Trophoblast cell (in vitro differentiated cells and primary cell): ENCODE measurements around the gene ROBO1.

Source experiments
- DNase-seq, 2 donors: peaks; one replicate each; pipeline ENCODE4 v3.0.0-alpha.2; 2016
- H2AFZ ChIP-seq: 2 replicates; pipeline ENCODE4 v1.6.1; 2013; ENCODE audit warnings: low read length, moderate library complexity, mild to moderate bottlenecking; ENCODE audit not compliant: insufficient read depth, poor library complexity
- H2AK5ac ChIP-seq: 2 replicates; pipeline ENCODE4 v1.6.1; 2013; ENCODE audit warnings: mild to moderate bottlenecking, low read length
- H2BK120ac ChIP-seq: 2 replicates; pipeline ENCODE4 v1.6.1; 2013; ENCODE audit warnings: low read length, mild to moderate bottlenecking, moderate library complexity; ENCODE audit not compliant: insufficient read depth, poor library complexity
- H2BK12ac ChIP-seq: 2 replicates; pipeline ENCODE4 v1.6.1; 2013; ENCODE audit warnings: mild to moderate bottlenecking, low read length, moderate library complexity
- H2BK5ac ChIP-seq: 2 replicates; pipeline ENCODE4 v1.6.1; 2013; ENCODE audit warnings: low read length, low read depth, moderate library complexity, mild to moderate bottlenecking; ENCODE audit not compliant: poor library complexity
- H3K14ac ChIP-seq: 2 replicates; pipeline ENCODE4 v1.6.1; 2013; ENCODE audit warnings: mild to moderate bottlenecking, low read length
- H3K18ac ChIP-seq: 2 replicates; pipeline ENCODE4 v1.6.1; 2013; ENCODE audit warnings: mild to moderate bottlenecking, low read length
- H3K23ac ChIP-seq: 2 replicates; pipeline ENCODE4 v1.6.1; 2013; ENCODE audit warnings: low read length
- H3K27ac ChIP-seq: 2 replicates; pipeline ENCODE4 v1.5.1; 2013; ENCODE audit warnings: low read depth, mild to moderate bottlenecking, inconsistent platforms, low read length, moderate library complexity
- H3K27me3 ChIP-seq: 2 replicates; pipeline ENCODE4 v1.6.1; 2013; ENCODE audit warnings: inconsistent platforms, mild to moderate bottlenecking, low read length, moderate library complexity; ENCODE audit not compliant: insufficient read depth
- H3K36me3 ChIP-seq, 2 experiments: 1 replicate in 1 of 2; 2 replicates in 1 of 2; pipeline ENCODE4 v1.6.1; 2013; ENCODE audit warnings: low read length in 2 of 2, mild to moderate bottlenecking in 2 of 2, moderate library complexity in 1 of 2; ENCODE audit not compliant: insufficient read depth in 2 of 2, control insufficient read depth in 1 of 2
- H3K4ac ChIP-seq: 2 replicates; pipeline ENCODE4 v1.6.1; 2013; ENCODE audit warnings: low read depth, mild to moderate bottlenecking, low read length, moderate library complexity
- H3K4me1 ChIP-seq, 2 experiments: 1 replicate in 1 of 2; 2 replicates in 1 of 2; pipeline ENCODE4 v1.6.1; 2013; ENCODE audit warnings: low read length in 2 of 2, mild to moderate bottlenecking in 2 of 2, moderate library complexity in 1 of 2; ENCODE audit not compliant: insufficient read depth in 2 of 2, control insufficient read depth in 1 of 2
- H3K4me2 ChIP-seq: 2 replicates; pipeline ENCODE4 v1.6.1; 2013; ENCODE audit warnings: inconsistent platforms, mild to moderate bottlenecking, low read length, moderate library complexity
- H3K4me3 ChIP-seq: 2 replicates; pipeline ENCODE4 v1.5.1; 2013; ENCODE audit warnings: mild to moderate bottlenecking, low read depth, low read length, inconsistent platforms
- H3K79me1 ChIP-seq: one replicate; pipeline ENCODE4 v1.6.1; 2013; ENCODE audit warnings: low read length
- H3K79me2 ChIP-seq: 2 replicates; pipeline ENCODE4 v1.6.1; 2013; ENCODE audit warnings: low read length, mild to moderate bottlenecking; ENCODE audit not compliant: control insufficient read depth, insufficient read depth, poor library complexity
- H3K9ac ChIP-seq: 2 replicates; pipeline ENCODE4 v1.6.1; 2013; ENCODE audit warnings: mild to moderate bottlenecking, low read length
- H3K9me3 ChIP-seq: 2 replicates; pipeline ENCODE4 v1.6.1; 2013; ENCODE audit warnings: low read depth, mild to moderate bottlenecking, control low read depth, inconsistent platforms, low read length; ENCODE audit not compliant: insufficient read depth
- H4K12ac ChIP-seq: 2 replicates; pipeline ENCODE4 v1.6.1; 2013; ENCODE audit warnings: low read depth, mild to moderate bottlenecking, low read length, moderate library complexity
- H4K8ac ChIP-seq: 2 replicates; pipeline ENCODE4 v1.6.1; 2013; ENCODE audit warnings: low read depth, mild to moderate bottlenecking, low read length, moderate library complexity
- H4K91ac ChIP-seq: one replicate; pipeline ENCODE4 v1.6.1; 2013; ENCODE audit warnings: low read depth, mild to moderate bottlenecking, low read length, moderate library complexity
- WGBS: extraction: QIAGEN DNeasy Blood & Tissue Kit; methylation state at CpG from one replicate; pipeline ENCODE4 v1.1.7; 2013; ENCODE audit warnings: missing lambda C conversion rate; ENCODE audit not compliant: insufficient read length, insufficient coverage; ENCODE audit errors: extremely low coverage; 5-methylcytosine and 5-hydroxymethylcytosine counted together

Gene ROBO1

GRCh38 chr3:78834910-78835309 is 932.9 kb downstream of the ROBO1 start:
- no CpG with 5 or more reads among the region's 3 CpGs for WGBS
- no peaks in the 10 kb centered on the region for H3K36me3 ChIP-seq

DNA sequence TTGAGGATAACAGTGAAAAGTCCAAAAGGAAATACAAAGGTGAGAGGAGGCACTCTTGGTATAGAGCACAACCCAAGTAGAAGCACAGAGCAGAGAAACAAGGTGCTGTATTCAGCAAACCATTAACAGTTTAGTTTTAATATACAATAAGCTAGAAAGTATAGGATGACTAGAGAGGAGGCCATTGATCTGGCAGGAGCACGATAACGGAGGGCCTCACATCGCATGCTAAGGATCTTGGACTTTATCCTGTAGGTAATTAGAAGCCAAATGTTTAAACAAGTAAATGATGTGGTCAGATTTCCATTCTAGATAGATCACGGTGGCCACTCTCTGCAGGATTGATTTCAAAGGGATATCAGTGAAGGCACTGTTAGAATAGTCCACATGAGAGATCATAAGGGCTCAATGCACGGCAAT is 935.0 kb downstream of the ROBO1 start:
- Histone ChIP-seq H3K4me1 (no peaks in the 10 kb centered on the region), H2BK120ac (no peak overlapping the region), H3K27ac (no peak overlapping the region), H3K79me2 (no peaks in the 10 kb centered on the region), H4K91ac (no peak overlapping the region), H2BK12ac (no peak overlapping the region), H3K36me3 (no peaks in the 10 kb centered on the region), H3K9me3 (no peaks in the 10 kb centered on the region), H3K79me1 (no peaks in the 10 kb centered on the region), H3K14ac (no peak overlapping the region), H3K9ac (no peak overlapping the region), H2AFZ (no peak overlapping the region), H3K4me3 (no peak overlapping the region), H4K8ac (no peak overlapping the region), H3K18ac (no peak overlapping the region), H2AK5ac (no peak overlapping the region), H4K12ac (no peak overlapping the region), H3K23ac (no peak overlapping the region), H3K27me3 (no peaks in the 10 kb centered on the region), H2BK5ac (no peak overlapping the region), H3K4me2 (no peak overlapping the region), H3K4ac (no peak overlapping the region)
- DNase-seq, result no peak
- WGBS, result no CpG with 5 or more reads among the region's 5 CpGs

More at GRCh38 chr3:78834910-78835309, 932.9 kb downstream of the ROBO1 start:
- no peaks in the 10 kb centered on the region for H3K27me3 ChIP-seq
- H3K4ac ChIP-seq, result no peak overlapping the region
- no peaks in the 10 kb centered on the region for H3K4me1 ChIP-seq
- no peak overlapping the region for H2BK120ac ChIP-seq
- H3K4me3 ChIP-seq, result no peak overlapping the region
- no peak overlapping the region for H3K18ac ChIP-seq
- no peak overlapping the region for H2BK5ac ChIP-seq
- no peak overlapping the region for H3K27ac ChIP-seq
- no peak overlapping the region for H3K9ac ChIP-seq
- no peak overlapping the region for H4K8ac ChIP-seq
- H4K12ac ChIP-seq, result no peak overlapping the region
- H2BK12ac ChIP-seq, result no peak overlapping the region
- DNase-seq, result no peak
- H2AFZ ChIP-seq, result no peak overlapping the region
- H3K23ac ChIP-seq, result no peak overlapping the region
- H3K79me1 ChIP-seq, result no peaks in the 10 kb centered on the region
- H3K79me2 ChIP-seq, result no peaks in the 10 kb centered on the region
- H3K9me3 ChIP-seq, result no peaks in the 10 kb centered on the region
- no peak overlapping the region for H4K91ac ChIP-seq
- no peak overlapping the region for H3K14ac ChIP-seq
- no peak overlapping the region for H3K4me2 ChIP-seq
- H2AK5ac ChIP-seq, result no peak overlapping the region

DNA sequence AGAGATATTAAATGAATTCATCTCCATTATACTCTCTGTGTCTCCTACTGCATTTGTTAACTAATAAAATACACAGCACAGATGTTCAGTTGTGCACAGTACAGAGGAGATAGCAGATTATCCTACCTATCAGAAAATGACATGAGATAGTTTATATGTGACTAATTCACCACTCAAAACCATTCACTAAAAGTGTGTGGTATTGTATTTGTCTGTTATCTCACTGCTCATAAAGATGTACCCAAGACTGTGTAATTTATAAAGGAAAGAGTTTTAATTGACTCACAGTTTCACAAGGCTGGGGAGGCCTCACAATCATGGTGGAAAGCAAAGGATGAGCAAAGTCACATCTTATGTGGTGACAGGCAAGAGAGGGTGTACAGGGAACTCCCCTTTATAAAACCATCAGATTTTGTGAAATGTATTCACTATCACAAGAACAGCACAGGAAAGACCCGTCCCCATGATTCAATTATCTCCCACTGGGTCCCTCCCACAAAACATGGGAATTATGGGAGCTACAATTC is 936.3 kb downstream of the ROBO1 start:
- Histone ChIP-seq H4K8ac (no peak overlapping the region), H2AK5ac (no peak overlapping the region), H3K27me3 (no peaks in the 10 kb centered on the region), H3K4me2 (no peak overlapping the region), H4K12ac (no peak overlapping the region), H3K36me3 (no peaks in the 10 kb centered on the region), H3K14ac (no peak overlapping the region), H3K4me3 (no peak overlapping the region), H2BK120ac (no peak overlapping the region), H2BK5ac (no peak overlapping the region), H3K23ac (no peak overlapping the region), H3K27ac (no peak overlapping the region), H3K9me3 (no peaks in the 10 kb centered on the region), H3K18ac (no peak overlapping the region), H4K91ac (no peak overlapping the region), H3K4me1 (no peaks in the 10 kb centered on the region), H3K79me2 (no peaks in the 10 kb centered on the region), H3K9ac (no peak overlapping the region), H2AFZ (no peak overlapping the region), H3K79me1 (no peaks in the 10 kb centered on the region), H3K4ac (no peak overlapping the region), H2BK12ac (no peak overlapping the region)
- no peak for DNase-seq
- WGBS, result no CpG with 5 or more reads among the region's 1 CpG

DNA sequence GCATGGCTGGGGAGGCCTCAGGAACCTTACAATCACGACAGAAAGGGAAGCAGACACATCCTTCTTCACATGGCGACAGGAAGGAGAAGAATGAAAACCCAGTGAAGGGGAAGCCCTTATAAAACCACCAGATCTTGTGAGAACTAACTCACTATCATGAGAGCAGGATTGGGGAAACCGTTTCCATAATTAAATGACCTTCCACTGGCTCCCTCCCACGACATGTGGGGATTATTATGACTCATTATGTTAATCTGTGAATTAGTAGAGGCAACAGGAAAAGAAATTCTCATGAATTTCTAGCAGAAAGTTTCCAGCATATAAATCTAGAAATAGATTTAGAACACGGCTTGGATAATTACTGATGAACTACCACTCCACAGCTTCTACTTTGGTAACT is 937.3 kb downstream of the ROBO1 start:
- H2BK12ac ChIP-seq, result no peak overlapping the region
- H3K4ac ChIP-seq, result no peak overlapping the region
- H3K4me2 ChIP-seq, result no peak overlapping the region
- no peak for DNase-seq
- H3K9ac ChIP-seq, result no peak overlapping the region
- H2BK120ac ChIP-seq, result no peak overlapping the region
- H3K18ac ChIP-seq, result no peak overlapping the region
- H4K8ac ChIP-seq, result no peak overlapping the region
- no peaks in the 10 kb centered on the region for H3K4me1 ChIP-seq
- WGBS, result no CpG with 5 or more reads among the region's 5 CpGs
- no peak overlapping the region for H4K12ac ChIP-seq
- H3K27me3 ChIP-seq, result no peaks in the 10 kb centered on the region
- H3K79me1 ChIP-seq, result no peaks in the 10 kb centered on the region
- no peak overlapping the region for H2BK5ac ChIP-seq
- no peak overlapping the region for H4K91ac ChIP-seq
- H3K9me3 ChIP-seq, result no peaks in the 10 kb centered on the region
- H3K27ac ChIP-seq, result no peak overlapping the region
- H3K23ac ChIP-seq, result no peak overlapping the region
- H3K36me3 ChIP-seq, result no peaks in the 10 kb centered on the region
- H3K14ac ChIP-seq, result no peak overlapping the region
- no peak overlapping the region for H3K4me3 ChIP-seq
- no peak overlapping the region for H2AK5ac ChIP-seq
- no peak overlapping the region for H2AFZ ChIP-seq
- no peaks in the 10 kb centered on the region for H3K79me2 ChIP-seq
